Mesothelial cell of epicardium (in vitro differentiated cells): Measurements from ENCODE around the gene KCNT1. TPM values are rescaled to one million over a fixed set of nuclear protein-coding genes. Genes with fewer than 3 reads are reported as not detected.

Experiments
- DNase-seq, 2 experiments: peaks; one replicate each; pipeline ENCODE4 v3.0.0; 2021; ENCODE audit warnings: low spot score in 2 of 2; ENCODE audit not compliant: unreplicated experiment in 2 of 2
- H3K27ac Mint-ChIP-seq: 2 replicates; pipeline ENCODE4 v1.8.0; 2021; ENCODE audit warnings: mixed read lengths
- H3K27me3 Mint-ChIP-seq: 2 replicates; pipeline ENCODE4 v1.8.0; 2021; ENCODE audit warnings: low read depth, mixed read lengths
- H3K36me3 Mint-ChIP-seq: 2 replicates; pipeline ENCODE4 v1.8.0; 2021; ENCODE audit warnings: mixed read lengths
- H3K4me1 Mint-ChIP-seq: 2 replicates; pipeline ENCODE4 v1.8.0; 2021; ENCODE audit warnings: mixed read lengths
- H3K4me3 Mint-ChIP-seq: 2 replicates; pipeline ENCODE4 v1.8.0; 2021; ENCODE audit warnings: mild to moderate bottlenecking, moderate library complexity, mixed read lengths
- H3K9me3 Mint-ChIP-seq: 2 replicates; pipeline ENCODE4 v1.8.0; 2021; ENCODE audit warnings: mixed read lengths
- total RNA-seq: library from RNA; stranded (reverse); gene quantifications from 3 replicates; pipeline ENCODE4 v1.2.1, GENCODE V29; 2021
- TF ChIP-seq, protein P1 (sequence below): fragments of 200-600 bp; sonication (generic); IDR thresholded peaks from one replicate; pipeline ENCODE4 v1.5.0; 2021; ENCODE audit warnings: antibody characterized with exemption; ENCODE audit not compliant: unreplicated experiment

The KCNT1 gene
- total RNA-seq, 1 donor from 2014 or later, result not detected

- no peak for DNase-seq
- Mint-ChIP-seq H3K36me3 (no peaks in the 10 kb centered on the region), H3K9me3 (peaks cover 18% of the 10 kb centered on the region), H3K27me3 (peaks cover 24% of the 10 kb centered on the region), H3K4me3 (no peak overlapping the region), H3K27ac (no peak overlapping the region), H3K4me1 (peaks cover 3% of the 10 kb centered on the region)
- TF ChIP-seq, protein P1, sequence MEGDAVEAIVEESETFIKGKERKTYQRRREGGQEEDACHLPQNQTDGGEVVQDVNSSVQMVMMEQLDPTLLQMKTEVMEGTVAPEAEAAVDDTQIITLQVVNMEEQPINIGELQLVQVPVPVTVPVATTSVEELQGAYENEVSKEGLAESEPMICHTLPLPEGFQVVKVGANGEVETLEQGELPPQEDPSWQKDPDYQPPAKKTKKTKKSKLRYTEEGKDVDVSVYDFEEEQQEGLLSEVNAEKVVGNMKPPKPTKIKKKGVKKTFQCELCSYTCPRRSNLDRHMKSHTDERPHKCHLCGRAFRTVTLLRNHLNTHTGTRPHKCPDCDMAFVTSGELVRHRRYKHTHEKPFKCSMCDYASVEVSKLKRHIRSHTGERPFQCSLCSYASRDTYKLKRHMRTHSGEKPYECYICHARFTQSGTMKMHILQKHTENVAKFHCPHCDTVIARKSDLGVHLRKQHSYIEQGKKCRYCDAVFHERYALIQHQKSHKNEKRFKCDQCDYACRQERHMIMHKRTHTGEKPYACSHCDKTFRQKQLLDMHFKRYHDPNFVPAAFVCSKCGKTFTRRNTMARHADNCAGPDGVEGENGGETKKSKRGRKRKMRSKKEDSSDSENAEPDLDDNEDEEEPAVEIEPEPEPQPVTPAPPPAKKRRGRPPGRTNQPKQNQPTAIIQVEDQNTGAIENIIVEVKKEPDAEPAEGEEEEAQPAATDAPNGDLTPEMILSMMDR, result no peak
These were observed 26.6 kb downstream of the KCNT1 start for GRCh38 chr9:135728436-135729110.

- Mint-ChIP-seq H3K27ac (no peak overlapping the region), H3K36me3 (no peaks in the 10 kb centered on the region), H3K27me3 (peaks cover 34% of the 10 kb centered on the region), H3K4me3 (no peak overlapping the region), H3K9me3 (peaks cover 18% of the 10 kb centered on the region), H3K4me1 (peaks cover 3% of the 10 kb centered on the region)
- no peak for DNase-seq
- TF ChIP-seq, protein P1, result no peak
These were observed 27.5 kb downstream of the KCNT1 start for GRCh38 chr9:135729480-135729879.

GRCh38 chr9:135731454-135731853 lies 29.5 kb downstream of the KCNT1 start:
- Mint-ChIP-seq H3K27me3 (peaks cover 46% of the 10 kb centered on the region), H3K9me3 (peaks cover 18% of the 10 kb centered on the region), H3K4me1 (no peaks in the 10 kb centered on the region), H3K27ac (no peak overlapping the region), H3K4me3 (no peak overlapping the region), H3K36me3 (no peaks in the 10 kb centered on the region)
- DNase-seq, result no peak
- TF ChIP-seq, protein P1, result no peak

DNA sequence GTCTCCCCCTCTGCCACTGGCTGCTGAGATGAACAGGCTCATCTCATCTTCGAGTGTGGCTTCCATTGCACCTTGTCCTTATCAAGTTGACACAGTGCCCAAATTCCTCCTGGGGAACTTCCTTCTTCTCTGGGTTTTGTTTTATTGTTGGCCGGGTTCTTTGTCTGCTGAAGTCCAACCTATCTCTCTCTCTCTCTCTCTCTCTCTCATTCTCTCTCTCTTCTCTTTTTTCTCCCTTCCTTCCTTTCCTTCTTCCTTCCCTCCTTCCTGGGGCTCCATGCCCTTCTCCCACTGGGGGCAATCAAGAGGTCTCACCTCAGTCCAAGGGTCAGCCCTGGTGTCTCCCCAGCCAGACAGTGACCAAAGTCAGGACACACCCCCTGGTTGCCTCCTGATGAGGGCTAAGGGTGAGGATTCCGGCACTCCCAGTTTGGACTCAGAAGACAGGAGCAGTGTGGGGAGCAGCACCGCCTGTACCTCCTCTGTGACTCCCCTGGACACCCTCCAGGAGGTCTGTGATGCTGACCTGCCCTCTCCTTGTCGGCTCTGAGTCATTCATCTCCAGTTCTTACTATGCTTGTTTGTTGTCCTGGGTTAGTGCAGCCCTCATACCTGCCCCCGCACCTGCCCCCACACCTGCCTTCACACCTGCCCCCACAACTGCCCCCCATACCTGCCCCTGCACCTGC lies 30.7 kb downstream of the KCNT1 start:
- Mint-ChIP-seq H3K27ac (no peak overlapping the region), H3K4me3 (no peak overlapping the region), H3K9me3 (peaks cover 18% of the 10 kb centered on the region), H3K4me1 (no peaks in the 10 kb centered on the region), H3K36me3 (no peaks in the 10 kb centered on the region), H3K27me3 (peaks cover 56% of the 10 kb centered on the region)
- no peak for DNase-seq
- TF ChIP-seq, protein P1, result no peak

- H3K36me3 Mint-ChIP-seq, result no peaks in the 10 kb centered on the region
- DNase-seq, result no peak
These were observed 32.7 kb downstream of the KCNT1 start for GRCh38 chr9:135734616-135735144.

More at GRCh38 chr9:135734616-135735144, 32.7 kb downstream of the KCNT1 start:
- peaks cover 66% of the 10 kb centered on the region for H3K27me3 Mint-ChIP-seq
- H3K4me3 Mint-ChIP-seq, result no peak overlapping the region
- no peaks in the 10 kb centered on the region for H3K4me1 Mint-ChIP-seq
- H3K27ac Mint-ChIP-seq, result no peak overlapping the region
- peaks cover 18% of the 10 kb centered on the region for H3K9me3 Mint-ChIP-seq
- TF ChIP-seq, protein P1, result no peak
